Liver (tissue), 10 donors: Measurements from ENCODE around the gene FAM186B. TPM values are rescaled to one million over a fixed set of nuclear protein-coding genes. Genes with fewer than 3 reads are reported as not detected.

Experiments
- DNase-seq: peaks from one replicate; pipeline ENCODE4 v3.0.0-alpha.2; 2017; ENCODE audit warnings: low spot score
- H3K27ac ChIP-seq, 2 donors: one replicate each; pipeline ENCODE4 v1.7.0; 2013; ENCODE audit warnings: inconsistent platforms in 2 of 2, low read length in 2 of 2, control low read depth in 1 of 2, low read depth in 1 of 2, mild to moderate bottlenecking in 1 of 2
- H3K27me3 ChIP-seq, 4 donors: one replicate each; pipeline versions ENCODE4 v1.6.1 to v1.7.0; 2013; ENCODE audit warnings: low read length in 3 of 4, inconsistent platforms in 1 of 4, mild to moderate bottlenecking in 1 of 4, moderate library complexity in 1 of 4; ENCODE audit not compliant: control insufficient read depth in 4 of 4, insufficient read depth in 4 of 4
- H3K36me3 ChIP-seq, 4 donors: one replicate each; pipeline versions ENCODE4 v1.6.1 to v1.7.0; 2013; ENCODE audit warnings: low read length in 3 of 4, mild to moderate bottlenecking in 3 of 4, low read depth in 1 of 4, moderate library complexity in 1 of 4; ENCODE audit not compliant: control insufficient read depth in 4 of 4, insufficient read depth in 3 of 4
- H3K4me1 ChIP-seq, 4 donors: one replicate each; pipeline versions ENCODE4 v1.6.1 to v1.7.0; 2013; ENCODE audit warnings: low read length in 3 of 4, mild to moderate bottlenecking in 3 of 4, moderate library complexity in 1 of 4; ENCODE audit not compliant: control insufficient read depth in 4 of 4, insufficient read depth in 4 of 4
- H3K4me3 ChIP-seq, 3 donors: one replicate each; pipeline versions ENCODE4 v1.6.1 to v1.7.0; 2013; ENCODE audit warnings: low read length in 3 of 3, control low read depth in 1 of 3, low read depth in 1 of 3, mild to moderate bottlenecking in 1 of 3
- H3K9ac ChIP-seq, 2 donors: one replicate each; pipeline ENCODE4 v1.7.0; 2013; ENCODE audit warnings: low read length in 2 of 2, mild to moderate bottlenecking in 2 of 2, moderate library complexity in 2 of 2, control low read depth in 1 of 2, low read depth in 1 of 2
- H3K9me3 ChIP-seq, 4 donors: one replicate each; pipeline versions ENCODE4 v1.6.1 to v1.7.0; 2013; ENCODE audit warnings: low read length in 3 of 4; ENCODE audit not compliant: control insufficient read depth in 4 of 4
- FOXA1 ChIP-seq: IDR thresholded peaks from 2 replicates; pipeline ENCODE4 v1.6.1; 2016; ENCODE audit warnings: antibody characterized with exemption
- FOXA2 ChIP-seq: IDR thresholded peaks from 2 replicates; pipeline ENCODE4 v1.6.1; 2016; ENCODE audit warnings: antibody characterized with exemption
- GABPA ChIP-seq, 2 donors: IDR thresholded peaks in 1 of 2; conservative IDR thresholded peaks in 1 of 2; 2 replicates each; pipeline ENCODE4 v1.6.1; 2016; ENCODE audit warnings: antibody characterized with exemption in 2 of 2, mild to moderate bottlenecking in 1 of 2, moderate library complexity in 1 of 2
- HNF4A ChIP-seq, 2 donors: conservative IDR thresholded peaks; 2 replicates each; pipeline ENCODE4 v1.6.1; 2016; ENCODE audit warnings: antibody characterized with exemption in 2 of 2, mild to moderate bottlenecking in 2 of 2
- HNF4G ChIP-seq: IDR thresholded peaks from 2 replicates; pipeline ENCODE4 v1.6.1; 2016; ENCODE audit warnings: antibody characterized with exemption
- JUND ChIP-seq, 2 donors: IDR thresholded peaks; 2 replicates each; pipeline ENCODE4 v1.6.1; 2016; ENCODE audit warnings: antibody characterized with exemption in 2 of 2
- RAD21 ChIP-seq, 2 donors: IDR thresholded peaks; 2 replicates each; pipeline ENCODE4 v1.6.1; 2016; ENCODE audit warnings: antibody characterized with exemption in 2 of 2, mild to moderate bottlenecking in 2 of 2
- RXRA ChIP-seq, 2 donors: IDR thresholded peaks; 2 replicates each; pipeline ENCODE4 v1.6.1; 2017 to 2018; ENCODE audit warnings: antibody characterized with exemption in 2 of 2, mild to moderate bottlenecking in 1 of 2
- SP1 ChIP-seq: IDR thresholded peaks from 2 replicates; pipeline ENCODE4 v1.6.1; 2018; ENCODE audit warnings: antibody characterized with exemption, mild to moderate bottlenecking
- TAF1 ChIP-seq: conservative IDR thresholded peaks from 2 replicates; pipeline ENCODE4 v1.6.1; 2016; ENCODE audit warnings: antibody characterized with exemption, mild to moderate bottlenecking
- YY1 ChIP-seq: IDR thresholded peaks from 2 replicates; pipeline ENCODE4 v1.6.1; 2016; ENCODE audit warnings: antibody characterized with exemption, mild to moderate bottlenecking
- WGBS: extraction: QIAGEN DNeasy Blood & Tissue Kit; methylation state at CpG from one replicate; pipeline ENCODE4 v1.1.7; 2013; 5-methylcytosine and 5-hydroxymethylcytosine counted together
- polyA plus RNA-seq, 2 donors: library from polyadenylated mRNA; stranded (reverse) in 1 of 2; unstranded in 1 of 2; fragments of 200-250 nt in 1 of 2; fragments of >200 nt in 1 of 2; fragmentation: Nextera tagmentation in 1 of 2; extraction: Ambion mirVana in 1 of 2; gene quantifications; one replicate each; pipeline versions ENCODE4 v1.2.1 to v1.2.3, GENCODE V29; 2013 to 2015
- small RNA-seq: library from RNA; depleted of rRNA; stranded (forward); fragments of <200 nt; gene quantifications from one replicate; pipeline ENCODE3, GENCODE V24; 2014
- total RNA-seq, 2 donors: library from RNA; depleted of rRNA; stranded (reverse); fragments of >200 nt; gene quantifications; one replicate each; pipeline ENCODE4 v1.2.3, GENCODE V29; 2014
- TF ChIP-seq, protein P1 (sequence below): IDR thresholded peaks from 2 replicates; pipeline ENCODE4 v1.6.1; 2016; ENCODE audit warnings: antibody characterized with exemption
- TF ChIP-seq, protein P2 (sequence below): IDR thresholded peaks from 2 replicates; pipeline ENCODE4 v1.6.1; 2016; ENCODE audit warnings: antibody characterized with exemption
- TF ChIP-seq, protein P3 (sequence below): IDR thresholded peaks from 2 replicates; pipeline ENCODE4 v1.6.1; 2016; ENCODE audit warnings: antibody characterized with exemption
- TF ChIP-seq, protein P4 (sequence below): IDR thresholded peaks from 2 replicates; pipeline ENCODE4 v1.6.1; 2016; ENCODE audit warnings: antibody characterized with exemption, mild to moderate bottlenecking
- TF ChIP-seq, protein P5 (sequence below): fragments of 150-350 bp; IDR thresholded peaks from 2 replicates; pipeline ENCODE4 v1.5.1; 2017; ENCODE audit warnings: improper control_type of control experiment, low read depth, low read length; ENCODE audit not compliant: missing input control
- donor health status: healthy.
- donor health status: healthy.
- donor health status: healthy.
- donor health status: healthy.
- donor health status: healthy.

The FAM186B gene
- total and polyA plus RNA-seq, 4 donors: 0.19 to 0.84 (median 0.42) TPM

DNA sequence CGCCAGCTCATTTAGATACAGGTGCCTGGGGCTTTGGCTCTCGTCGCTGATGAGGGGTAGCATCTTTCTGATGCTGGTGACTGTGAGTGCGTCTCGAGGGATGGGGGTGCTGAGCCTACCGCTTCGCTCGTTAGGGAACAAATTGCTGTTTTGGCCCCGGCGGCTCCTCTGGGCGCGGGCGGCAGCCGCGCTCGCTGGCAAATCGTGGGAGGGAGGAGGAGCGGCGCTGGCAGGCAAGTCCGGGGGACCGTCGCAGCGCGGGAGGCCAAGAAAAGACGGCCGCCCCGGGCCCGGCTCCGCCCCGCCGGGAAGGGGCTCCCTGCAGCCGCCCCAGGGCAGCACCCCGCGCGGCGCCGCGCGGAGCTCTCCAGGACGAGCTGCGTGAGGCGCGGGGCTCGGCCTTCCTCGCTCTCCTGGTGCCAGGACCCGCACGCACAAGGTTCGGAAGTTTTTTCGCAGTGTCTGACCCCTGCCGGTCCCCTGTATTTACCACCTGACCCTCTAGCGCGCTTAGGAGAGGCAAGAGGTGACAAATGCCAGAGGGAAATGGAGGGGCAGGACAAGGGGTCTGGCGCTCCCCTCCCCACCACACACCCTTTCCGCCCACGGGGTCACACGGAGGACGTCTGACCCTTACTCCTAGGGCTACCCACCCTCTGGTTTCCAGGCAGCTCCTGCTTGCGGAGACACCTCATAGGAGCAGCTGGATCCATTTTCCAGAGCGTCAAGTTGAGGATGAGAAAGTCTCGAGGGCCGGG, 67.5 kb downstream of the FAM186B start:
- WGBS: 2% methylated on average over 61 of the region's 61 CpGs
- no peak for TF ChIP-seq YY1
- TF ChIP-seq FOXA2: no peak
- TF ChIP-seq, protein P1, sequence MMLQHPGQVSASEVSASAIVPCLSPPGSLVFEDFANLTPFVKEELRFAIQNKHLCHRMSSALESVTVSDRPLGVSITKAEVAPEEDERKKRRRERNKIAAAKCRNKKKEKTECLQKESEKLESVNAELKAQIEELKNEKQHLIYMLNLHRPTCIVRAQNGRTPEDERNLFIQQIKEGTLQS: no peak
- TF ChIP-seq HNF4G: no peak
- no peak for TF ChIP-seq FOXA1
- TF ChIP-seq TAF1: no peak
- TF ChIP-seq, protein P2, sequence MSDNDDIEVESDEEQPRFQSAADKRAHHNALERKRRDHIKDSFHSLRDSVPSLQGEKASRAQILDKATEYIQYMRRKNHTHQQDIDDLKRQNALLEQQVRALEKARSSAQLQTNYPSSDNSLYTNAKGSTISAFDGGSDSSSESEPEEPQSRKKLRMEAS: no peak
- TF ChIP-seq HNF4A (conservative IDR thresholded peaks at IDR 0.05): no peak
- TF ChIP-seq JUND (IDR thresholded peaks at IDR 0.05): no peak
- TF ChIP-seq, protein P3, sequence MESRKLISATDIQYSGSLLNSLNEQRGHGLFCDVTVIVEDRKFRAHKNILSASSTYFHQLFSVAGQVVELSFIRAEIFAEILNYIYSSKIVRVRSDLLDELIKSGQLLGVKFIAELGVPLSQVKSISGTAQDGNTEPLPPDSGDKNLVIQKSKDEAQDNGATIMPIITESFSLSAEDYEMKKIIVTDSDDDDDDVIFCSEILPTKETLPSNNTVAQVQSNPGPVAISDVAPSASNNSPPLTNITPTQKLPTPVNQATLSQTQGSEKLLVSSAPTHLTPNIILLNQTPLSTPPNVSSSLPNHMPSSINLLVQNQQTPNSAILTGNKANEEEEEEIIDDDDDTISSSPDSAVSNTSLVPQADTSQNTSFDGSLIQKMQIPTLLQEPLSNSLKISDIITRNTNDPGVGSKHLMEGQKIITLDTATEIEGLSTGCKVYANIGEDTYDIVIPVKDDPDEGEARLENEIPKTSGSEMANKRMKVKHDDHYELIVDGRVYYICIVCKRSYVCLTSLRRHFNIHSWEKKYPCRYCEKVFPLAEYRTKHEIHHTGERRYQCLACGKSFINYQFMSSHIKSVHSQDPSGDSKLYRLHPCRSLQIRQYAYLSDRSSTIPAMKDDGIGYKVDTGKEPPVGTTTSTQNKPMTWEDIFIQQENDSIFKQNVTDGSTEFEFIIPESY: no peak
- no peak for TF ChIP-seq RAD21 (IDR thresholded peaks at IDR 0.05)
- TF ChIP-seq SP1: no peak
- no peak for TF ChIP-seq GABPA (IDR thresholded peaks at IDR 0.05 in 1 of 2, conservative IDR thresholded peaks at IDR 0.05 in 1 of 2)
- TF ChIP-seq RXRA (IDR thresholded peaks at IDR 0.05): no peak
- TF ChIP-seq, protein P4, sequence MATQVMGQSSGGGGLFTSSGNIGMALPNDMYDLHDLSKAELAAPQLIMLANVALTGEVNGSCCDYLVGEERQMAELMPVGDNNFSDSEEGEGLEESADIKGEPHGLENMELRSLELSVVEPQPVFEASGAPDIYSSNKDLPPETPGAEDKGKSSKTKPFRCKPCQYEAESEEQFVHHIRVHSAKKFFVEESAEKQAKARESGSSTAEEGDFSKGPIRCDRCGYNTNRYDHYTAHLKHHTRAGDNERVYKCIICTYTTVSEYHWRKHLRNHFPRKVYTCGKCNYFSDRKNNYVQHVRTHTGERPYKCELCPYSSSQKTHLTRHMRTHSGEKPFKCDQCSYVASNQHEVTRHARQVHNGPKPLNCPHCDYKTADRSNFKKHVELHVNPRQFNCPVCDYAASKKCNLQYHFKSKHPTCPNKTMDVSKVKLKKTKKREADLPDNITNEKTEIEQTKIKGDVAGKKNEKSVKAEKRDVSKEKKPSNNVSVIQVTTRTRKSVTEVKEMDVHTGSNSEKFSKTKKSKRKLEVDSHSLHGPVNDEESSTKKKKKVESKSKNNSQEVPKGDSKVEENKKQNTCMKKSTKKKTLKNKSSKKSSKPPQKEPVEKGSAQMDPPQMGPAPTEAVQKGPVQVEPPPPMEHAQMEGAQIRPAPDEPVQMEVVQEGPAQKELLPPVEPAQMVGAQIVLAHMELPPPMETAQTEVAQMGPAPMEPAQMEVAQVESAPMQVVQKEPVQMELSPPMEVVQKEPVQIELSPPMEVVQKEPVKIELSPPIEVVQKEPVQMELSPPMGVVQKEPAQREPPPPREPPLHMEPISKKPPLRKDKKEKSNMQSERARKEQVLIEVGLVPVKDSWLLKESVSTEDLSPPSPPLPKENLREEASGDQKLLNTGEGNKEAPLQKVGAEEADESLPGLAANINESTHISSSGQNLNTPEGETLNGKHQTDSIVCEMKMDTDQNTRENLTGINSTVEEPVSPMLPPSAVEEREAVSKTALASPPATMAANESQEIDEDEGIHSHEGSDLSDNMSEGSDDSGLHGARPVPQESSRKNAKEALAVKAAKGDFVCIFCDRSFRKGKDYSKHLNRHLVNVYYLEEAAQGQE: no peak
- TF ChIP-seq, protein P5, sequence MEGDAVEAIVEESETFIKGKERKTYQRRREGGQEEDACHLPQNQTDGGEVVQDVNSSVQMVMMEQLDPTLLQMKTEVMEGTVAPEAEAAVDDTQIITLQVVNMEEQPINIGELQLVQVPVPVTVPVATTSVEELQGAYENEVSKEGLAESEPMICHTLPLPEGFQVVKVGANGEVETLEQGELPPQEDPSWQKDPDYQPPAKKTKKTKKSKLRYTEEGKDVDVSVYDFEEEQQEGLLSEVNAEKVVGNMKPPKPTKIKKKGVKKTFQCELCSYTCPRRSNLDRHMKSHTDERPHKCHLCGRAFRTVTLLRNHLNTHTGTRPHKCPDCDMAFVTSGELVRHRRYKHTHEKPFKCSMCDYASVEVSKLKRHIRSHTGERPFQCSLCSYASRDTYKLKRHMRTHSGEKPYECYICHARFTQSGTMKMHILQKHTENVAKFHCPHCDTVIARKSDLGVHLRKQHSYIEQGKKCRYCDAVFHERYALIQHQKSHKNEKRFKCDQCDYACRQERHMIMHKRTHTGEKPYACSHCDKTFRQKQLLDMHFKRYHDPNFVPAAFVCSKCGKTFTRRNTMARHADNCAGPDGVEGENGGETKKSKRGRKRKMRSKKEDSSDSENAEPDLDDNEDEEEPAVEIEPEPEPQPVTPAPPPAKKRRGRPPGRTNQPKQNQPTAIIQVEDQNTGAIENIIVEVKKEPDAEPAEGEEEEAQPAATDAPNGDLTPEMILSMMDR: no peak
- DNase-seq: no peak
- Histone ChIP-seq H3K9ac (no peak overlapping the region), H3K27ac (no peak overlapping the region), H3K9me3 (no peaks in the 10 kb centered on the region), H3K36me3 (no peaks in the 10 kb centered on the region), H3K4me3 (peak overlapping the region in 2 of 3 donors; percentile 23 to 47), H3K4me1 (peaks cover 10 to 12% (median 11%) of the 10 kb centered on the region in 4 donors), H3K27me3 (peaks cover 0 to 10% (median 4%) of the 10 kb centered on the region in 4 donors)

Small RNAs within 50 kb of the gene (small RNA-seq; reads per million reads assigned to genes)
- gene HIGD1AP9: not detected
- gene POLR2KP1: not detected
- gene RNU6-834P: not detected

Other genes starting within 250 kb of the FAM186B start
- gene SPATS2, start 238.2 kb downstream of the FAM186B start, total RNA-seq: 1 to 10 TPM; 4.1 to 5.2 TPM
- gene SPATS2, start 238.2 kb downstream of the FAM186B start, polyA plus RNA-seq: 1 to 10 TPM; 2.4 to 4.9 TPM
- gene KCNH3, start 66.6 kb downstream of the FAM186B start, total RNA-seq: under 1 TPM in 1 of 2 donors, not detected in 1; 0.19 TPM
- under 1 TPM; 0.07 to 0.24 TPM for gene KCNH3, start 66.6 kb downstream of the FAM186B start, polyA plus RNA-seq
- gene MCRS1, start 37.5 kb downstream of the FAM186B start, total RNA-seq: 10 to 100 TPM; 24.8 to 33.1 TPM
- gene MCRS1, start 37.5 kb downstream of the FAM186B start, polyA plus RNA-seq: 10 to 100 TPM; 20.0 to 27.4 TPM
- 1 to 10 TPM; 2.4 to 4.8 TPM for gene PRPF40B, start 17.9 kb upstream of the FAM186B start, total RNA-seq
- gene PRPF40B, start 17.9 kb upstream of the FAM186B start, polyA plus RNA-seq: 1 to 10 TPM; 3.4 to 4.3 TPM
- gene FMNL3, start 101.8 kb upstream of the FAM186B start, total RNA-seq: 1 to 10 TPM; 4.0 to 4.5 TPM
- gene FMNL3, start 101.8 kb upstream of the FAM186B start, polyA plus RNA-seq: 1 to 10 TPM in 1 of 2 donors, under 1 TPM in 1; 0.72 to 1.2 TPM
- 100 to 1,000 TPM; 464 to 740 TPM for gene TMBIM6, start 135.9 kb upstream of the FAM186B start, total RNA-seq
- gene TMBIM6, start 135.9 kb upstream of the FAM186B start, polyA plus RNA-seq: 1,000 to 10,000 TPM in 1 of 2 donors, 100 to 1,000 TPM in 1; 687 to 1,207 TPM
- 1 to 10 TPM; 3.1 to 6.8 TPM for gene NCKAP5L, start 222.8 kb upstream of the FAM186B start, total RNA-seq
- gene NCKAP5L, start 222.8 kb upstream of the FAM186B start, polyA plus RNA-seq: 1 to 10 TPM; 2.9 to 5.2 TPM
- 1 to 10 TPM; 1.7 to 4.4 TPM for gene BCDIN3D, start 237.5 kb upstream of the FAM186B start, total RNA-seq
- 1 to 10 TPM; 2.0 to 2.2 TPM for gene BCDIN3D, start 237.5 kb upstream of the FAM186B start, polyA plus RNA-seq